Measurements from ENCODE around the gene ADAT1. TPM values are rescaled to one million over a fixed set of nuclear protein-coding genes. Genes with fewer than 3 reads are reported as not detected.

Gene ADAT1
- total RNA-seq, 1 donor: 52.5 TPM

Other genes with a start within 250 kb of the ADAT1 start
- 23.3 TPM for gene CFDP1, start 189.8 kb downstream of the ADAT1 start, total RNA-seq
- gene TMEM170A, start 158.6 kb downstream of the ADAT1 start, total RNA-seq: 52.9 TPM
- not detected for gene CHST6, start 127.8 kb downstream of the ADAT1 start, total RNA-seq
- under 0.01 TPM for gene CHST5, start 87.2 kb downstream of the ADAT1 start, total RNA-seq
- gene TMEM231, start 67.0 kb downstream of the ADAT1 start, total RNA-seq: 2.5 TPM
- 45.1 TPM for gene GABARAPL2, start 56.9 kb downstream of the ADAT1 start, total RNA-seq
- gene KARS1, start 24.4 kb upstream of the ADAT1 start, total RNA-seq: 167 TPM
- 91.1 TPM for gene TERF2IP, start 24.5 kb upstream of the ADAT1 start, total RNA-seq
- not detected for gene CPHXL2, start 53.7 kb upstream of the ADAT1 start, total RNA-seq
- 0.21 TPM for gene DUXB, start 78.2 kb upstream of the ADAT1 start, total RNA-seq
- gene CPHXL, start 103.2 kb upstream of the ADAT1 start, total RNA-seq: not detected

All from mononuclear cell (primary cell).